ENCODE results near the gene TMEM223.
A peak's percentile ranks its signal among the peaks of the same experiment; 100 is the strongest.

The TMEM223 gene

DNA sequence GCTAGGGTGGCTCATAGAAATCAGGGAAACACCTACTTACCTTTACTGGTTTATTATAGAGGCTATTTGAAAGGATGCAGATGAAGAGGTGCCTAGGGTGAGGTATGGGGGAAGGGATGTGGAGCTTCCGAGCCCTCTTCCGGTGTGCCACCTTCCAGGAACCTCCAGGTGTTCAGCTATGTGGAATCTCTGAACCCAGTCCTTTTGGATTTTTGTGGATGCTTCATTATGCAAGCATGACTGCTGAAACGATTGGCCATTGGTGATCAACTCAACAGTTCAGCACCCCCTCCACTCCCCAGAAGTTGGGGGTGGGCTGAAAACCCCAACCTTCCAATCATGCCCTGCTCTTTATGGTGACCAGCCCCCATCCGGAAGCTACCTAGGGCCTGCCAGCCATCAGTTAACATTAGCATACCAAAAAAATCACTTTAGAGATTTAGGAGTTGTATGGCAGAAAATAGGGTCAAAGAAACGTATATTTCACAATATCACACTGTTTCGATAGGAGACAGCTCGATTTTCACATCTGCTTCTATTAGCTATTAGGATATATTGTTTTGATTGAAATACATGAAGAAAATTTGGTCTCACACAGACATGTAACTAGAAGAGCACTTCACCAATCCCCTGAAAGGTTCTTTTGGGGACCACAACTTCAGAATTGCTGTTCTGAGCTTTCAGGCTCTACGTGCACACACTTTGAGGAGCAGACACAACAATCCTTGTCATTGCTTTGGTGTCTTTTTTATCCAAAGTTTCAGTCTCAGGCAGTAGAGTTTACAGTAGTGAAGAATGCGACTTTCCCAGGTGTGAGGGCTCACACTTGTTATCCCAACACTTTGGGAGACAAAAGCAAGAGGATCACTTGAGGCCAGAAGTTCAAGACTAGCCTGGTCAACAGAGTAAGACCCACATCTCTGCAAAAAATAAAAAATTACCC, 33.7 kb downstream of the TMEM223 start:
- H3K27me3 ChIP-seq (ENCODE audit: insufficient read depth, low read length, poor library complexity, severe bottlenecking) = no peaks in the 10 kb centered on the region
- H3K4me3 ChIP-seq (ENCODE audit: low read length, poor library complexity, severe bottlenecking) = no peak overlapping the region
- no peaks in the 10 kb centered on the region for H3F3A ChIP-seq (ENCODE audit: low read depth)
- H3K4me2 ChIP-seq (ENCODE audit: low read depth, low read length, poor library complexity, severe bottlenecking) = no peak overlapping the region
- no peak for TF ChIP-seq EZH2phosphoT487 (IDR thresholded peaks at IDR 0.05; ENCODE audit: borderline replicate concordance)
- TF ChIP-seq, protein P1, sequence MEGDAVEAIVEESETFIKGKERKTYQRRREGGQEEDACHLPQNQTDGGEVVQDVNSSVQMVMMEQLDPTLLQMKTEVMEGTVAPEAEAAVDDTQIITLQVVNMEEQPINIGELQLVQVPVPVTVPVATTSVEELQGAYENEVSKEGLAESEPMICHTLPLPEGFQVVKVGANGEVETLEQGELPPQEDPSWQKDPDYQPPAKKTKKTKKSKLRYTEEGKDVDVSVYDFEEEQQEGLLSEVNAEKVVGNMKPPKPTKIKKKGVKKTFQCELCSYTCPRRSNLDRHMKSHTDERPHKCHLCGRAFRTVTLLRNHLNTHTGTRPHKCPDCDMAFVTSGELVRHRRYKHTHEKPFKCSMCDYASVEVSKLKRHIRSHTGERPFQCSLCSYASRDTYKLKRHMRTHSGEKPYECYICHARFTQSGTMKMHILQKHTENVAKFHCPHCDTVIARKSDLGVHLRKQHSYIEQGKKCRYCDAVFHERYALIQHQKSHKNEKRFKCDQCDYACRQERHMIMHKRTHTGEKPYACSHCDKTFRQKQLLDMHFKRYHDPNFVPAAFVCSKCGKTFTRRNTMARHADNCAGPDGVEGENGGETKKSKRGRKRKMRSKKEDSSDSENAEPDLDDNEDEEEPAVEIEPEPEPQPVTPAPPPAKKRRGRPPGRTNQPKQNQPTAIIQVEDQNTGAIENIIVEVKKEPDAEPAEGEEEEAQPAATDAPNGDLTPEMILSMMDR (conservative IDR thresholded peaks at IDR 0.05; ENCODE audit: low read length) = no peak
- no peaks in the 10 kb centered on the region for H3K9me3 ChIP-seq (ENCODE audit: insufficient read depth, low read depth, low read length)
- peaks cover 16% of the 10 kb centered on the region for H3K4me1 ChIP-seq (ENCODE audit: insufficient read depth, low read length, poor library complexity, severe bottlenecking)
- H2AFZ ChIP-seq (ENCODE audit: low read length) = no peak overlapping the region
- peaks cover 7% of the 10 kb centered on the region for H4K20me1 ChIP-seq (ENCODE audit: insufficient read depth, low read length, poor library complexity, severe bottlenecking)
- H3K79me2 ChIP-seq (ENCODE audit: insufficient read depth, low read length) = peaks cover 19% of the 10 kb centered on the region
- H3K9me2 ChIP-seq (replicated peaks; ENCODE audit: low read depth, low read length) = no peaks in the 10 kb centered on the region
- H3K36me3 ChIP-seq (ENCODE audit: insufficient read depth, low read length) = no peaks in the 10 kb centered on the region
- no peak overlapping the region for H3K9ac ChIP-seq (ENCODE audit: low read depth, low read length, poor library complexity, severe bottlenecking)

DNA sequence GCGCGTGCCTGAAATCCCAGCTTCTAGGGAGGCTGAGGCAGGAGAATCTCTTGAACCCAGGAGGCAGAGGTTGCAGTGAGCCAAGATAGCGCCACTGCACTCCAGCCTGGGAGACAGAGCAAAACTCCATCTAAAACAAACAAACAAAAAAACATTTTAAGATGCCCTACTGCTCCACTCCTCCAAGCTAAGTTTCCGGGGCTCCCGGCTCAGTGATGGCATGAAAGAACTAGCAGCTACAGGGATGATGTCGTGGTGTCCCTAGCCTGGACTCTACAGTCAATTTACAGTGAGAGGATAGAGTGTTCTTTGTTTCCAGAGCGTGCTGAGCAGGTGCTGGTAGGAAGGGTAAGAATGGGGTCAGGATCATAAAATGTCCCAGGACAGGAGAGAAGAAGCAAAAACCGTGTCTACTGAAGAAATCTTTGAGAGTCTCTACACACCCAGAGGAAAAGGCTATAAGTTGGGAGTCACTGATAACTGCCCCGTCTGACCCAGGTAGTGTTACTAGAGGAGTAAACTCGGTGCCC, 36.7 kb downstream of the TMEM223 start:
- Histone ChIP-seq H4K20me1 (ENCODE audit: insufficient read depth, low read length, poor library complexity, severe bottlenecking) (peaks cover 5% of the 10 kb centered on the region), H3K4me1 (ENCODE audit: insufficient read depth, low read length, poor library complexity, severe bottlenecking) (peaks cover 17% of the 10 kb centered on the region), H3K9me2 (replicated peaks; ENCODE audit: low read depth, low read length) (no peaks in the 10 kb centered on the region), H3K9me3 (ENCODE audit: insufficient read depth, low read depth, low read length) (no peaks in the 10 kb centered on the region), H3K4me3 (ENCODE audit: low read length, poor library complexity, severe bottlenecking) (no peak overlapping the region), H3F3A (ENCODE audit: low read depth) (no peaks in the 10 kb centered on the region), H3K36me3 (ENCODE audit: insufficient read depth, low read length) (no peaks in the 10 kb centered on the region), H3K4me2 (ENCODE audit: low read depth, low read length, poor library complexity, severe bottlenecking) (peak overlapping the region; percentile 64), H2AFZ (ENCODE audit: low read length) (no peak overlapping the region), H3K79me2 (ENCODE audit: insufficient read depth, low read length) (peaks cover 16% of the 10 kb centered on the region; the same call in 1 of the 2 replicates), H3K27me3 (ENCODE audit: insufficient read depth, low read length, poor library complexity, severe bottlenecking) (no peaks in the 10 kb centered on the region), H3K9ac (ENCODE audit: low read depth, low read length, poor library complexity, severe bottlenecking) (no peak overlapping the region)
- TF ChIP-seq, protein P1 (conservative IDR thresholded peaks at IDR 0.05; ENCODE audit: low read length) = no peak
- no peak for TF ChIP-seq EZH2phosphoT487 (IDR thresholded peaks at IDR 0.05; ENCODE audit: borderline replicate concordance)

DNA sequence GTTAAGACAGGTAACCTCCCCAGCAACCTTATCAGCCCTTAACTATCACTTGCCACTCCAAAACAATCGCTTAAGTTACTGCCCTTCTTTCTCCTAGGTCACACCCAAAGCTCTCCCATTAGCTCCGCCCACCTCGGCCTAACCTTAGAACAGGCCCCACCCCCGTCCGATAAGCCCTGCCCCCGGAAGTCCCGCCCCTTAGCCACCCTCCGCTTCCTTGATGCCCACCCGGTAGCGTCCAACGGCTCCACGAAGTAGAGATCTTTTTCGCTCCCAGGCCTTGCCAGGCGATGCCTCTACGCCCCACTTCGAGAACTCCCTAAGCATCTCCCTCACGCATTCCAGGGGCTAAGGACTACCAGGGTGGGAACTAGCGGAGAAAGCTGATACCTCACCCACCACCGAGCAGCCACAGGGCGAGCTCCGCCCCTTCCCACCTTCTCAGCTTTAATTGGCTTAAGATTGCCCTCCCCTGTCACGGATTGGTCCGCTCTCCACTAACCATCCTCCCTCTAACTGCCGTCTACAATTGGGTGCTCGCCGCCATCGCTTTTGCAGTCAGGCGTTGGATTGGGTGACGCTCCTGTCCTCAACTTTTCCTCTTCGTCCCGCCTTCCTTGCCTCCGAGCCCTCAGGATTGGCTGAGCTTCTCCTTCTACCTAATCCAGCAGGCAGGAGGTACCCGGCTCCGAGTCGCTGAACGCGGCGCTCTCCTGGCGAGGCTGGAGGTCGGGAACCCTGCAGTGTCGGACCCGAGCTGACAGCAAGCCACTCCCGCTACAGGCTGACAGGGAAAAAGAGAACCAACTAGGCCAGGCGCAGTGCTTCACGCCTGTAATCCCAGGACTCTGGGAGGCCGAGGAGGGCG, 37.8 kb downstream of the TMEM223 start, which contains the start of gene ZBTB3:
ZBTB3 (minus strand) TSS at position 425 of the 868 bp plus-strand sequence. CDS start 496 bp downstream, outside the sequence.
- TF ChIP-seq EZH2phosphoT487 (IDR thresholded peaks at IDR 0.05; ENCODE audit: borderline replicate concordance) = no peak
- Histone ChIP-seq H2AFZ (ENCODE audit: low read length) (peak within 1 kb of the TSS; percentile 90), H3K79me2 (ENCODE audit: insufficient read depth, low read length) (peaks cover 19% of the 10 kb centered on the region; the same call in 1 of the 2 replicates), H3K4me2 (ENCODE audit: low read depth, low read length, poor library complexity, severe bottlenecking) (peak within 1 kb of the TSS; percentile 84), H4K20me1 (ENCODE audit: insufficient read depth, low read length, poor library complexity, severe bottlenecking) (peaks cover 5% of the 10 kb centered on the region), H3K9me2 (replicated peaks; ENCODE audit: low read depth, low read length) (no peaks in the 10 kb centered on the region), H3K4me3 (ENCODE audit: low read length, poor library complexity, severe bottlenecking) (peak within 1 kb of the TSS; percentile 78), H3K9ac (ENCODE audit: low read depth, low read length, poor library complexity, severe bottlenecking) (peak within 1 kb of the TSS; percentile 72), H3K4me1 (ENCODE audit: insufficient read depth, low read length, poor library complexity, severe bottlenecking) (peaks cover 17% of the 10 kb centered on the region), H3K9me3 (ENCODE audit: insufficient read depth, low read depth, low read length) (no peaks in the 10 kb centered on the region), H3K27me3 (ENCODE audit: insufficient read depth, low read length, poor library complexity, severe bottlenecking) (no peaks in the 10 kb centered on the region), H3F3A (ENCODE audit: low read depth) (no peaks in the 10 kb centered on the region), H3K36me3 (ENCODE audit: insufficient read depth, low read length) (no peaks in the 10 kb centered on the region)
